Measurements from ENCODE around the gene PRR5L. TPM values are rescaled to one million over a fixed set of nuclear protein-coding genes. Genes with fewer than 3 reads are reported as not detected.

Gene PRR5L
- polyA plus RNA-seq, 3 donors from 2014 or later = 55.6 to 161 (median 82.4) TPM

Other genes with a start within 250 kb of the PRR5L start
- 100 to 1,000 TPM in 1 of 3 donors, 10 to 100 TPM in 2; 97.0 to 112 (median 97.4) TPM for gene COMMD9, start 6.9 kb upstream of the PRR5L start, polyA plus RNA-seq
- gene TRAF6, start 214.0 kb downstream of the PRR5L start, polyA plus RNA-seq = 10 to 100 TPM; 11.3 to 20.0 (median 13.1) TPM

All from immature natural killer cell (primary cell).